ENCODE measurements around the gene SOX11.

SOX11 gene

DNA sequence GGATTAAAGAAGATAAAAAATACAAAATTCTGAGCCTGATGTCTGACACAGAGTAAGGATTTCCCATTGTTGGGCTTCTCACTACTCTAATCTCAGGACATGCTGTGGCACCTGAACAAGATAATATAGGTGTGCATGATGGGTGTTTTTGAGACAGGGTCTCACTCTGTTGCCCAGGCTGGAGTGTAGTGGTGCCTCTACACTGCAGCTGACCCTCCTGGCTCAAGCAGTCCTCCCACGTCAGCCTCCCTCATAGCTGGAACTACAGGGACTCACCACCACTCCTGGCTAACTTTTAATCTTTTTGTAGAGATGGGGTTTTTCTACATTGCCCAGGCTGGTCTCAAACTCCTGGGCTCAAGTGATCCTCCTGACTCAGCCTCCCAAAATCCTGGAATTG is 32.9 kb downstream of the SOX11 start:
- DNase-seq, result no peak

DNA sequence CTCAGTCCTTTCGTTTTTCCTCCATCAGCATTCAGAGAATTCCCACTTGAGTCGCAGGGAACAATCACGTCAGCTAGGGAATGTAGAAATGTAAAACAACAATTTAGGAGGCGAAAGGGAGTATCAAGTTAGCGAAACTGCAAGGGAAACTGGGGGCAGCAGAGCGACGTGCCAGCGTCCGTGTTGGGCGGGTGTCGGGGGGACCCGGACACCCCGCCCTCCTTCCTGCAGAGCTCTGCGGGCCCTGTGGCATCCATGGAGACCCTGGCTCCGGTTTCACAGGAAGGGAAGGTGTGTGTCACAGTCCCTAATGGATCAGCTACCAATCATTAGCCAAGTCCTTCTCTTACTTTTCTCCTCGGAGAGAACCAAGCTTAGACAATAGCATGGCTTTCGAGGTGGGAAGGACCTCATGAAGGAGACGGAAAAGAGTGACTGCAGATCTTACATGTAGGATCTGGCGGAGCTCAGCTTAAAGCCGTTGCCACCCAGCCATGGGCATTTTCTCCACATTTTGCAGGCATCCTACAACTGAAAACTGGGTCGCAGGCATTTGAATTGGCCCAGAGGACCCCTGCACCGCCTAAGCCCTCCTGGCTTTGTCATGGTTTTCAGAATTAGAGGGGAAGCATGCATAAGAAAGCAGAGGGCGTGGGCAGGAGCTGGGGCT is 33.7 kb downstream of the SOX11 start:
- no peak for DNase-seq

DNA sequence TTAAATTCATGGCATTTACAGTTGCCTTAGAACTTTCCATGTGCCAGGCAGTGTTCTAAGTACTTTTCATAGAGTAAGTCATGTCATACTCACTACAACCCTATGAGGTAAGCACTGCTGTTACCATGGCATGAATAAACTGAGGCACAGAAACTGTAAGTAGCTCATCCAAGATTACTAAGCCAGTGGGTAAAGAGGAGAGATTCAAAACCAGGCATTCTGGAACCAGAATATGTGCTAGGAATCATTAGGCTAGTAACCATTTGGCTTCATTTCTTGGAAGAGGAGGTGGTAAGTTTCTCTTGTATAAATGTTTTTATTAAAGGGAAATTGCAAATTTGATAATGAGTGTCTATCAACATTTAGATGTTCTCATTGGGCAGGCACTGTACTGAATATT is 35.1 kb downstream of the SOX11 start:
- no peak for DNase-seq

DNA sequence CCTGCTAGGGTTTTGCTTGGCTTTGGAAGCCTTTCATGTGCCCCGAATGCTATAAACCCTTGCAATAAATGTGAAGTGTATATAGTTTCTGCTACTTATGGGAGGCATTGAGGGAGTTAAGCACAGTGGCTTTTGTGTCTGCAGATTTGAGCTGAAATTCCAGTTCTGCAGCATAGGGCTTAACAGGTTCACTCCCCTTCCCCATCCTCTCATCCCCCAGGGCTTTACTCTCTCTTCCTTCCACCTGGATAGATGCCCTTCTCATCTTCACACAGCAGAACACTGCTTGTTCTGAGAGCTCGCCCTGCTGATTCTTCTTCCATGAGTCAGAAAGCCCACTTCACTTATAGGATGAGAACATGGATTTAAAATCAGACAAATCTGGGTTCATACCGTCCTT is 37.2 kb downstream of the SOX11 start:
- no peak for DNase-seq

DNA sequence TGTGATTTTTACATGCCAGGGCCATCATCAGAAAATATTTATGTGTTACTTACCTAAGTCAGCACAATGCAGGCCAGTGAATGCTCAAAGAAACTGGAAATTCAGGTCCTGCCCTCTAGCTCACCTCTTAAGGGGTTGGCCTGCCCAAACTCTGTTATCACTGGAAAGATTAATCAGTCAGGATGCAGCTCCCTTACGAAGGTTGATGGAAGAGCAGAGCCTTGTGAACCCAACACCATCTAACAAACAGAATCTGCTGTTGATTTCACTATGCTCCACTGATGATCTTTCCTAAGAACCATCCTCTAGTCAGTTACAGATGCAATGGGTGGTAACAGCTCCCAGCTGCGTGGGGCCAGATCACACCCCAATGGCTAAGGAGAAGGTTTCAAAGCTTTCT is 38.2 kb downstream of the SOX11 start:
- no peak for DNase-seq

DNA sequence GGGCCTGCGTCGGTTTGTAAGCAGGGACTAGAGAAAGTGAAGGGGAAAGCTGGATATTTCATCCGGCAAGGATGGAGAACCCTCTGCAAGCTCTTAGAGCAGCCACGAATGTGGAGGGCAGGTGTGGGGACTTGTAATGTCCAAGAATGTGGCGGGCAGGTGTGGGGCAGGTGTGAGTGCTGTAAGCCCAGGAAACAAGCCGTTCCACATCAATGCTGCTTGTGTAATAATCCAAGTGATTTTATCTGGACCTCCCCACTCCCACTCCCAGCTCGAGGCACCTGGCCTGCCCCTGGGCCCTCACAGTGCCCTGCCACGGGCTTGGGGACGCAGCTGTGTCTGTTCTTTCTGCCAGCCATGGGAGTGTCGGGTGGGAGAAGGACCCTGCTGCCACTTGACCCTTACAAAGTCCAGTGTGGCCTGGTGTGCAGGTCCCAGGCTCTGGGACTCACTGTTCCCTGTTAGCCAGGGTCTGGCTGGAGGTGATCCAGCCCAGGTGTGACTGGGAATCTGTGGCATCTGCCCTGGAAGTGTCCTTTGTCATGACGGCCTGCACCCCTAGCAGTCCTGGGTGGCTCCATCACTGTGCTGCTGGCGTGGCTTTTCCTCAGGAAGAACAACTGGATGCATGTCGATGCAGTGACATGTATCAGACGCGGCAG is 42.8 kb downstream of the SOX11 start:
- no peak for DNase-seq

DNA sequence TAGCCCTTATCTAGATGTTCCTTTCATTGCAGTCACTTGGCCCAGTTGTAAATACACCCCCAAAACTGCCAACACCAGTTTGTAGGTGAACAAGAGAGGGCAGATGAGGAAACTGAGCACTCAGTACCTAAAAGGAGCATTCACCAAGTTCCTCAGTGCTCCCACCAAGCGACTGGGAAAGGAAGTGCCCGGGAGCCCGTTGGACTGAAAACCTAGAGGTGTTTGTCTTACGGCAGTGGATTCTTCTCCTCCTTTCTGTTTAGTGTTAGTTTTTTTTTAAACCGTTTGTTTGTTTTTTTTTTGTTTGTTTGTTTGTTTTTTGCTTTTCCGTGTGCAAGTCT is 43.3 kb downstream of the SOX11 start:
- DNase-seq, result no peak

DNA sequence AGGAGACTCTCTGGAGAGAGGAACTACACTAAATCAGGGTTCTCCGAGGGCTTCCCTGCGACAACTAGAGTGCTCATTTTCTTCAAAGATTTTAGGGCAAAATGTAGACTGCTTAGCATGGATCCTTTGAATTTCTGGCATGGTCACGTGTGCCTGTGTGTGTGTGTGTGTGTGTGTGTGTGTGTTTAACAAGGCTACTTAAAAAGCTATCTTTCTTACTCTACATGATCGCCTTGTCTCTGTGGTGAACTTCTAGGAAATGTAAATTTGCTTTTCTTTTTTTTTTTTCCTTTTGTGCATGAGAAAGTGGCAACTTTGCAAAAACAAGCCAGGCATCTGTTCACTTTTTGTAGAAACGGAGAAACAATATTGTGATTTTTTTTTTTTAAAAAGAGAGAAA is 43.9 kb downstream of the SOX11 start:
- no peak for DNase-seq

DNA sequence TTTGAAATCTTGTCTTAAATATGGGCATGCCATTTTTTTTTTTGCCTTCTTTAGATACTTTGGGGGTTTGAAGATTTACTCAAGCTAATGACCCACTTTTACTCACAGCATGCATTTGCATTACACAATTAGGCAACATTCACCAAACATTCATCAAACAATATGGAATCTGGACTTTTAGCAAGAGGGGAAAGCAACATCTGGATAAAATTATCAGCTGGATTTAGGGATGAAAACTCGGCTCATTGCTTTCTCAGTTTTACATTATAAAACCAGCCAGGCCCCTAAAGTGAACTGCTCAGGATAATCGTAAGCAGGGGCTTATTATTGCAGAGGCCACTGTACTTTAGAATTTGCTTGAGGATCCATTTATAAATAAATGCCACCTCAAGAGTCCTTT is 44.7 kb downstream of the SOX11 start:
- DNase-seq, result no peak

DNA sequence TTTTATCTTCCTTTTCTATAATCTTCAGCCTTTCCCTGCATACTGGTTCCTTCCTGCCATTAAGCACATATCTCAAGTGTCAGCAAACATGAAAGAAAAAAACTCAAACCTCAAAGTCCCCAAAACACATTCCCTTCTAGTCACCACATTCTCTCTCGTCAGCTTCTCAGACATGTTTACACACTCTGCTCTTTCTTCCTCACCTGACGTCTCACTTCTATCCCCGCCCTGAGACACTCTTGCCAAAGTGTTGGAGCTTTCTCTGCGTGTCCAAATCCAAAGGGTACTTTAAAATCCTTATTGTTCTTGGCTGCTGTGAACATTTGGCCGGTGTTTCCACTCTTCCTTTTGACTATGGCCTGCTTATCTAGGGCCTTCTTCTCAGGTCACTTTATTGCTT is 47.9 kb downstream of the SOX11 start:
- no peak for DNase-seq

DNA sequence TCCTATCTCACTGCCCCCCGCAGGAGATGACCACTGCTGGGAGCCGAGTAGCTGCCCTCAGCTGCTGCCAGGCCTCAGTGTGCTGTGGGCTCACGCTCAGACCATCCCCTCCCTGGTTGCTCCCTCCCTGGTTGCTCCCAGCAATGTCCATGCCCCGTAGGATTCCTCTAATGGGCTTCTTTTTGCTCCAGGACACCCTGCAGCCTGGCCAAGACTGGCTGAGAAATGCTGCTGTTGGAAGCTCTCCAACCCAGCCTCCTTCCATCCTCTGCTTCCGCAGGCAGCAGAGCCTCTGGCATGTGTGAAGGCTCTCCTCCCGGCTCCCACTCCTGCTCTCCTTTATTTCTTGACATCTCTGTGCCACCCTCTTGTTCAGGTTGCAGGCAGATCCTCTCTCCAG is 48.6 kb downstream of the SOX11 start:
- no peak for DNase-seq

DNA sequence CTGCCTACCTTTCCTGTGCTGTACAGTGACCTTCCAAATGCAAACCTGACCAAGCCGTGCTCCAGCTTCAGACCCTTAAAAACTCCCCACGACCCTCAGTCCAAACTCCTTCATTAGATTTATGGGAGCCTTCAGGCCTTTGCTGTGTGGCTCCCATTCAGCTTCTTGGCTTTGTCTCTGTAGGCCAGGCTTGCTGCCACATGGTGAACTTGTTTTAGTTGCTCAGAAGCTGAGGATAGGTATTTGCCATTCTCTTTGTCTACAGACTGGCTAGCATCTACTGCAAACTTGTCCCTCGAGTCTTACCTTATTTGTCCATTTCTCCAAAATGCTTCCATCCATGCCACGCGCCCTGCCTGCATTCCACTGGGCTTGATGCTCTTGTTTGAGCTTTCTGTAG is 49.1 kb downstream of the SOX11 start:
- DNase-seq, result no peak

DNA sequence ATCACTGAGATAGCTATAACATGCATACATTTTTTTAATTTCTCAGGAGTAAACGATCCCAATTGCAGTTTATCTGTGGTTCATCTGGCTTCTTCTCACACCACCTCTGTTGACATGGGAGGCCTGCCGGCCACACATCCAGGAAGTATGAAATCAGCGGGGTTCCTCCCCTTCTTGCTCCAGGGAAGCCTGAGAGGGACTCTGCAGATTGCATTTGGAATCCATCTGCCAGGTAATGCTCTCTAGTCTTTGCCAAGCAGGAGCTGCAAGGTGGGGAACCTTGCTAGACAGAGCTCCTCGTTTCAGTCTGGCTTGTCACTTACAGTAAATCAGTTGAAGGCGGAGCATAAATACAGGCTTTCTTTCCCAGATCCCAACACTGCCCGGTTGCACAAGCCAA is 49.9 kb downstream of the SOX11 start:
- DNase-seq, result no peak

DNA sequence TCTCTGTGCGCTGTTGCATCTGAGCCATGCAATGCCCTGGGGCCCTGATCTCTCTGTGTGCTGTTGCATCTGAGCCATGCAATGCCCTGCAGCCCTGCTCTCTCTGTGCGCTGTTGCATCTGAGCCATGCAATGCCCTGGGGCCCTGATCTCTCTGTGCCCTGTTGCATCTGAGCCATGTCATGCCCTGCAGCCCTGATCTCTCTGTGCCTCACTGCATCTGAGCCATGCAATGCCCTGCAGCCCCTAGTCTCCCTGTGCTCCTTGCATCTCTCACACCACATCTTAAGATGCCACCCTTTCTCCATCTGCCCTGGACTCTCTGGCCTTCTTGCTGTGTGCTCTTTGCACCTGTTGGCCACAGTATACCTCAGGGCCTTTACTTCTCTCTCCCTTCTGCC is 56.2 kb downstream of the SOX11 start:
- no peak for DNase-seq

DNA sequence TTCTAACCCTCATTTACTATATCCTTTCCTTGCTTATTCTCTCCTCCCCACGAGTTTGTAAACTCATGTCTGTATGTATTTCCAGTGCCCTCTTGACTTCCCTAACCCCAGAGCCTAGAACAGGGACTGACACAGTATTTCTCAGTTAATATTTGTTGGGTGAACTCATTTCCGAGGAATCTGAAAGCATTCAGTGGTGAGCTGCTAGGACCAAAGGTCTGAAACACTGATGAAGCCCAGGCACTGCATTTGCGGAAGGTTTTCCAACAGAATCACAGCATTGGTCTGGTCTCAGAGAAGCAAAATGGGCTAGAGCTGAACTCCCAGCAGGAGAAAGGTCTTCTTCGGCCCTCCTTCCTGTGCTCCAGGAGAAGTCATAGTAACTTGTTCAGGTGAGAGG is 56.8 kb downstream of the SOX11 start:
- DNase-seq, result no peak

DNA sequence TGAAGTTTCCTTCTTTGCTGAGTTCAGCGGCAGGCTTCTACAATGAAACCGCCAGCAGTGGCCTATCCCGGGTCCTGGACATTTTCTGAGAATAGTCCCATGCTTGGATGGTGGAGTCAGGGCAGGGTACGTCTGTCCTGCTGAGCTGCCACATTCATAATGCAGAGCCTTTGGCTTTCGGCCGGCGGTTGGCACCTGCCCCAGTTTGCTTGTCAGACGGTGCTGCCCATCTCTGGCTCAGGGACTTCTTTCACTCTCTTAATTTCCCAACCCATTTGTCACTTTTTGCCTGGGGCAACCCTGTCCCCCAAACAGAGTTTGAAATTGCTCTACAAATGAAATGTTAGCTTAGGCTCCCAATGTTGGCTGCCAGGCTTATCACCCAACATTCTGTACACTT is 57.2 kb downstream of the SOX11 start:
- DNase-seq, result no peak

Measured in NCI-H2171 treated with DMSO at 0.1 percent for 48 hours (cell line).